ENCODE measurements around the gene RAPGEF3.

The RAPGEF3 gene

GRCh38 chr12:47758834-47759690, at the start of gene RAPGEF3 (continued):
- TF ChIP-seq ZNF223 (tag by site-specific recombination; IDR thresholded peaks at IDR 0.05): no peak
- TF ChIP-seq ZBTB11 (tag by site-specific recombination; conservative IDR thresholded peaks at IDR 0.05; ENCODE audit: low read depth): peak; percentile 32; the same call in 1 of the 2 replicates
- peak; percentile 83; the same call in 1 of the 2 replicates for TF ChIP-seq PATZ1 (tag by site-specific recombination; IDR thresholded peaks at IDR 0.05)
- TF ChIP-seq ZNF404 (tag by site-specific recombination; IDR thresholded peaks at IDR 0.05): no peak
- TF ChIP-seq KLF10 (tag by site-specific recombination; IDR thresholded peaks at IDR 0.05): peak; percentile 88
- no peak for TF ChIP-seq ZNF473 (tag by site-specific recombination; IDR thresholded peaks at IDR 0.05)
- peak; percentile 59 for TF ChIP-seq ZNF501 (tag by site-specific recombination; IDR thresholded peaks at IDR 0.05)
- no peak for TF ChIP-seq ZNF792 (tag by site-specific recombination; IDR thresholded peaks at IDR 0.05)
- no peak for TF ChIP-seq ZNF518A (tag by site-specific recombination; conservative IDR thresholded peaks at IDR 0.05; ENCODE audit: low read depth)
- TF ChIP-seq ZNF48 (tag by site-specific recombination; IDR thresholded peaks at IDR 0.05): no peak
- no peak for TF ChIP-seq ZNF133 (tag by site-specific recombination; IDR thresholded peaks at IDR 0.05)
- no peak for TF ChIP-seq ZBTB21 (tag by site-specific recombination; IDR thresholded peaks at IDR 0.05)
- no peak for TF ChIP-seq ZNF132 (tag by site-specific recombination; IDR thresholded peaks at IDR 0.05; ENCODE audit: borderline replicate concordance)
- TF ChIP-seq ZNF174 (tag by site-specific recombination; IDR thresholded peaks at IDR 0.05): no peak
- peak; percentile 29; the same call in 1 of the 2 replicates for TF ChIP-seq ZNF10 (tag by site-specific recombination; IDR thresholded peaks at IDR 0.05)
- no peak for TF ChIP-seq ZNF658 (tag by site-specific recombination; IDR thresholded peaks at IDR 0.05)
- no peak for TF ChIP-seq ZNF19 (tag by site-specific recombination; IDR thresholded peaks at IDR 0.05; ENCODE audit: low read depth)
- no peak for TF ChIP-seq ZNF837 (tag by site-specific recombination; IDR thresholded peaks at IDR 0.05)
- TF ChIP-seq ZNF341 (tag by site-specific recombination; IDR thresholded peaks at IDR 0.05; ENCODE audit: low read depth): peak; percentile 94
- TF ChIP-seq SP7 (tag by site-specific recombination; IDR thresholded peaks at IDR 0.05): peak; percentile 69
- peak; percentile 54; the same call in 1 of the 2 replicates for TF ChIP-seq ZNF423 (tag by site-specific recombination; IDR thresholded peaks at IDR 0.05)
- TF ChIP-seq ZBTB44 (tag by site-specific recombination; IDR thresholded peaks at IDR 0.05): no peak
- TF ChIP-seq ATF2 (tag by site-specific recombination; IDR thresholded peaks at IDR 0.05; ENCODE audit: low read depth): no peak
- TF ChIP-seq BCL11A (tag by site-specific recombination; IDR thresholded peaks at IDR 0.05; ENCODE audit: low read depth): peak; percentile 77; the same call in 1 of the 2 replicates
- no peak for TF ChIP-seq ZNF521 (tag by site-specific recombination; IDR thresholded peaks at IDR 0.05)
- no peak for TF ChIP-seq ZNF544 (tag by site-specific recombination; IDR thresholded peaks at IDR 0.05)
